ENCODE data around the gene KCNQ1OT1. TPM values are rescaled to one million over a fixed set of nuclear protein-coding genes. Genes with fewer than 3 reads are reported as not detected.

Gene KCNQ1OT1
- total and polyA plus RNA-seq, 9 of the 15 experiments (the other 6 are each of a cell fraction or from before 2014, with no cell fraction given), result 0.04 to 2.3 (median 0.74) TPM

GRCh38 chr11:2732261-2732939, 32.6 kb upstream of the KCNQ1OT1 start:
- H3K27ac ChIP-seq (ENCODE audit: extremely low read depth, low read depth, low read length), result no peak overlapping the region
- H4K20me1 ChIP-seq (replicated peaks; ENCODE audit: control insufficient read depth, insufficient read depth, low read length), result no peaks in the 10 kb centered on the region; the same call in 1 of the 2 replicates
- ChIA-PET POLR2A (interaction anchor here (0.6 kb wide), 1 partner anchor 45 kb away, joined by 3 read pairs; no protein-coding TSS in a partner anchor), CTCF (ENCODE audit: low intra/inter-chr PET ratio) (no interaction called here)
- H3K36me3 ChIP-seq (ENCODE audit: control insufficient read depth, insufficient read depth, low read length), result no peaks in the 10 kb centered on the region
- DNase-seq (ENCODE audit: extremely low read depth in 1 of 4, low spot score in 3 of 4) (no peak), FAIRE-seq (no peak), ATAC-seq (no peak)
- peaks cover 0 to 4% of the 10 kb centered on the region in 2 experiments; a peak in 2 of 5 replicates for H3K27me3 ChIP-seq (ENCODE audit: control insufficient read depth in 2 of 2, insufficient read depth in 2 of 2, low read length in 2 of 2)
- H3K4me3 ChIP-seq, result no peak overlapping the region
- no peak for TF ChIP-seq NFYB (IDR thresholded peaks at IDR 0.05; ENCODE audit: extremely low read depth, insufficient read length)
- no peak for TF ChIP-seq CEBPZ (IDR thresholded peaks at IDR 0.05; ENCODE audit: borderline replicate concordance, low read depth, low read length)
- TF ChIP-seq FOXM1 (IDR thresholded peaks at IDR 0.05; ENCODE audit: low read depth), result no peak
- TF ChIP-seq FOXM1 (CRISPR knock-in tag; IDR thresholded peaks at IDR 0.05; ENCODE audit: low read depth), result no peak
- intact Hi-C loops (cut with micrococcal nuclease), result no loop called here
- H3K4me1 ChIP-seq (replicated peaks in 1 of 2; ENCODE audit: control insufficient read depth in 2 of 2, insufficient read depth in 2 of 2, low read length in 2 of 2), result peaks cover under 1 to 44% of the 10 kb centered on the region in 2 experiments; a peak in 2 of 5 replicates
- no TSS peak for BruUV-seq (replicated peaks)
- H3K79me2 ChIP-seq (ENCODE audit: control insufficient read depth, insufficient read depth, low read length), result no peaks in the 10 kb centered on the region
- in situ Hi-C loops (cut with MboI), result no loop called here
- no peak overlapping the region for H3K9ac ChIP-seq (ENCODE audit: insufficient read depth in 1 of 2, low read depth in 2 of 2, low read length in 2 of 2)
- H2AFZ ChIP-seq (ENCODE audit: low read depth, low read length), result no peak overlapping the region
- 51% methylated on average over 26 of the region's 32 CpGs for WGBS (ENCODE audit: insufficient coverage, low coverage, missing lambda C conversion rate)
- no peaks in the 10 kb centered on the region for H3K9me1 ChIP-seq (ENCODE audit: control insufficient read depth, insufficient read depth, low read length)
- H3K4me2 ChIP-seq (ENCODE audit: insufficient read depth, low read length), result no peak overlapping the region
- H3K9me3 ChIP-seq (replicated peaks; ENCODE audit: control insufficient read depth, insufficient read depth, low read depth, low read length), result no peaks in the 10 kb centered on the region
